K562 (cell line): ENCODE measurements around the gene HSD3B7. TPM values are rescaled to one million over a fixed set of nuclear protein-coding genes. Genes with fewer than 3 reads are reported as not detected.
A peak's percentile ranks its signal among the peaks of the same experiment; 100 is the strongest.

ENCODE experiments used
- BCOR ChIP-seq: fragments of 450-650 bp; IDR thresholded peaks from 2 replicates; pipeline ENCODE4 v1.6.1; 2016
- HOMEZ ChIP-seq: fragments of 250-450 bp; sonication (Bioruptor Pico); IDR thresholded peaks from 2 replicates; pipeline ENCODE4 v1.4.0; 2020; ENCODE audit warnings: mild to moderate bottlenecking, moderate library complexity
- HSF4 ChIP-seq: fragments of 250-450 bp; sonication (Bioruptor Pico); IDR thresholded peaks from 2 replicates; pipeline ENCODE4 v2.1.2; 2022; ENCODE audit warnings: mild to moderate bottlenecking, moderate library complexity, borderline replicate concordance
- JUND ChIP-seq, 2 experiments: IDR thresholded peaks; 2 replicates in 1 of 2; 3 replicates in 1 of 2; pipeline ENCODE4 v1.6.1; 2011; ENCODE audit warnings: borderline replicate concordance in 2 of 2, low read depth in 2 of 2, low read length in 2 of 2, improper control_type of control experiment in 1 of 2, missing biosample characterization in 1 of 2, missing genetic modification characterization in 1 of 2, missing genetic modification reagents in 1 of 2
- MAFK ChIP-seq: IDR thresholded peaks from 2 replicates; pipeline ENCODE4 v1.6.1; 2011; ENCODE audit warnings: low read length, improper control_type of control experiment
- MNT ChIP-seq, 2 experiments: fragments of 450-650 bp; conservative IDR thresholded peaks; 2 replicates each; pipeline ENCODE4 v1.6.1; 2017; ENCODE audit warnings: mild to moderate bottlenecking in 2 of 2, moderate library complexity in 2 of 2
- MTA1 ChIP-seq: fragments of 450-650 bp; IDR thresholded peaks from 2 replicates; pipeline ENCODE4 v1.6.1; 2017; ENCODE audit warnings: borderline replicate concordance
- PHF8 ChIP-seq: fragments of 200-600 bp; sonication (generic); IDR thresholded peaks from 2 replicates; pipeline ENCODE4 v1.6.1; 2012; ENCODE audit warnings: mixed run types, mild to moderate bottlenecking, inconsistent platforms, low read length, moderate library complexity, borderline replicate concordance
- PRPF4 ChIP-seq: fragments of 200-400 bp; formaldehyde crosslinking; IDR thresholded peaks from one replicate; pipeline ENCODE4 v1.6.1; 2017; ENCODE audit warnings: low read length, low read depth, mild to moderate bottlenecking; ENCODE audit not compliant: insufficient read depth, poor library complexity, severe bottlenecking
- SMARCA4 ChIP-seq: fragments of 450-650 bp; IDR thresholded peaks from 2 replicates; pipeline ENCODE4 v1.6.1; 2016
- SPI1 ChIP-seq: IDR thresholded peaks from 2 replicates; pipeline ENCODE4 v1.6.1; 2011; ENCODE audit warnings: low read depth, low read length, control low read depth, borderline replicate concordance
- TEAD4 ChIP-seq, 2 experiments: sonication (generic) in 1 of 2; formaldehyde crosslinking in 1 of 2; IDR thresholded peaks; 2 replicates each; pipeline versions ENCODE4 v1.6.1 to v1.8.0; 2012 to 2022; ENCODE audit warnings: borderline replicate concordance in 1 of 2, inconsistent platforms in 1 of 2, low read length in 1 of 2, mild to moderate bottlenecking in 1 of 2, missing genetic modification reagents in 1 of 2
- VEZF1 ChIP-seq: fragments of 200-800 bp; sonication (Bioruptor generic); IDR thresholded peaks from 2 replicates; pipeline ENCODE4 v1.6.1; 2017; ENCODE audit warnings: missing genetic modification characterization, missing compliant biosample characterization
- ZFX ChIP-seq: sonication (generic); formaldehyde crosslinking; IDR thresholded peaks from 2 replicates; pipeline ENCODE4 v1.8.0; 2022; ENCODE audit warnings: mild to moderate bottlenecking, missing genetic modification reagents, moderate library complexity
- polyA plus RNA-seq, 8 experiments: library from polyadenylated mRNA; depleted of rRNA in 4 of 8; stranded (reverse) in 5 of 8; unstranded in 3 of 8; fragments of >200 nt; fragmentation: Nextera tagmentation in 2 of 8; fragmentation: Illumina TruSeq in 1 of 8; extraction: Ambion mirVana in 2 of 8; extraction: Trizol in 1 of 8; gene quantifications; 2 replicates each; pipeline versions ENCODE4 v1.2.1 to v1.2.3, GENCODE V29; 2011 to 2014; ENCODE audit warnings: inconsistent platforms in 1 of 8, missing spikeins in 1 of 8
- total RNA-seq, 7 experiments: library from RNA; depleted of rRNA in 6 of 7; stranded (reverse); fragments of >200 nt in 6 of 7; fragmentation: Illumina TruSeq in 2 of 7; extraction: Trizol in 2 of 7; gene quantifications; 2 replicates each; pipeline versions ENCODE4 v1.2.1 to v1.2.3, GENCODE V29; 2011 to 2021; ENCODE audit warnings: low replicate concordance in 1 of 7

HSD3B7 gene
- total and polyA plus RNA-seq, 9 of the 15 experiments (the other 6 are each of a cell fraction or from before 2014, with no cell fraction given) = 5.4 to 49.1 (median 23.0) TPM

GRCh38 chr16:30992931-30993816, 8.2 kb downstream of the HSD3B7 start (continued):
- TF ChIP-seq MAFK (no peak), BCOR (0 out of 2 replicates have a peak, but pooled peaks have one; percentile 33), PRPF4 (no peak), ZFX (CRISPR knock-in tag) (peak; percentile 62), HSF4 (CRISPR knock-in tag) (peak; percentile 34; the same call in 1 of the 2 replicates), MNT (conservative IDR thresholded peaks at IDR 0.05) (0 out of 4 replicates have a peak, but pooled peaks of 1 of the 2 experiments have one; percentile 29), TEAD4 (IDR thresholded peaks at IDR 0.05; ENCODE audit: low read length) (no peak), TEAD4 (CRISPR knock-in tag; IDR thresholded peaks at IDR 0.05; ENCODE audit: borderline replicate concordance) (no peak), PHF8 (peak; percentile 30; the same call in 1 of the 2 replicates), JUND (IDR thresholded peaks at IDR 0.05; ENCODE audit: borderline replicate concordance, low read depth, low read length) (no peak), JUND (tag; IDR thresholded peaks at IDR 0.05; ENCODE audit: borderline replicate concordance, low read depth, low read length) (peak; percentile 11; the same call in 1 of the 3 replicates), VEZF1 (CRISPR knock-in tag) (peak; percentile 63), SPI1 (peak; percentile 74), HOMEZ (no peak), SMARCA4 (peak; percentile 23; the same call in 1 of the 2 replicates), MTA1 (0 out of 2 replicates have a peak, but pooled peaks have one; percentile 16)
